GM19455 (cell line): ENCODE measurements around the gene GRIK3.

Experiments used
- ATAC-seq: cut with Tn5 transposase; IDR thresholded peaks from one replicate; pipeline ENCODE4 v1.9.1; 2021; ENCODE audit not compliant: unreplicated experiment

Gene GRIK3

DNA sequence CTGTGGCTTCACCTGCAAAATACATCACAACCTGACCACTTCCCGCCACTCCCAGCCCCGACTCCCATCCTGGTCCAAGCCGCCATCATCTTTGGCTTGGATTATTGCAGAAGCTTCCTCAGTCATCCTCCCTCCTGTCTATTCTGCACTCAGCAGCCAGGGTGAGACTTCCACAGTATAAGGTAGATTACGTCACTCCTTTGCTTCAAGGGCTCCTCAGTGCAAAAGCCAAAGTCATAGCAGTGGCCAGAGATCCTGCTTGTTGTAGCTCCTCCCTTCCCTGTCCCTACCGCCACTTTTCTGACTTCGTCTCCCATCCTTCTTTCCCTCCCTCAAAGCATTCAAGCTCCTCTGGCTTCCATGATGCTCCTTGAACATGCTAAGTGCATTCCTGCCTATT lies 152.8 kb downstream of the GRIK3 start:
- no peak for ATAC-seq

GRCh38 chr1:36881068-36881405 lies 153.3 kb downstream of the GRIK3 start:
- no peak for ATAC-seq

DNA sequence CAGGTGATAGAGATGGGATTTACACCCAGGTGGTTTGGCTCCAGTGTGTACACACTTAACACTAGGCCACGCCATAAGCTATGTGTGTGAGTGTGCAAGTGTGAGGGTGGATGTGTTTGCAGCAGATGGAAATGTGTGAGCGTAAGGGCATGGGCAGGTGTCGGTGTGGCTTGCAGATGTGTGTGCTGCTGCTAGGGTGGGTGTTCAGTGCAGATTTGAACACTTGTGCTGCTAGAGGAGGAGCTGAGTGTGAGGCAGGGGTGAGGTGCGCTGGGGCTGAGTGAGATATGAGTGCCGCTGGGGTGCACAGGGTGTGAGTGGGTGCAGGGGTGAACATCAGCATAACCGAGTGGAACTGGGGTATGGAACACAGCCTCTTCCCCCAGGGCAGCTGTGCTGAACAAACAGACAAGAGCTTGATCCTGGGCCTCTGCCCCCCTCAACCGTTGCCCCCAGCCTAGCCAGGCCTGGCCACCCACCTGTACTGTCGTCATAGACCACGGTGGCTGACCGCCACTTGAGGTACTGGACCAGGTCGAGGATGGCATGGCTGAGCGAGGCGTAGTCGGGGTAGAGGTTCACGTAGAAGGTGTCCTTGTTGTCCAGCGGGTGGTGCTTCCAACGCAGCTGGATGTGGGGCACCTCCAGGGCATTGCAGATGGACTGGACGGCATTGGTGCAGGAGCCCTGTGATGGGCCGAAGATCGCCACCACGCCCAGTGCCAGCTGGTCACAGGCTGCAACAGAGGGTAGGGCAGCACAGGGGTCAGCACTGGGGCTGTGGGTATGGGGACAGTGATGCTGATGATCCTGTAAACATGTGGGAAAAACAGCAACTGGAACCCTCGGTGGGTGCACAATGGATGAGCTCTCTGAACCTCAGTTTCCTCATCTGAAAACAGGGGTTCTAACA lies 153.9 kb downstream of the GRIK3 start:
- ATAC-seq: no peak

GRCh38 chr1:36879613-36880012 lies 154.7 kb downstream of the GRIK3 start:
- no peak for ATAC-seq

DNA sequence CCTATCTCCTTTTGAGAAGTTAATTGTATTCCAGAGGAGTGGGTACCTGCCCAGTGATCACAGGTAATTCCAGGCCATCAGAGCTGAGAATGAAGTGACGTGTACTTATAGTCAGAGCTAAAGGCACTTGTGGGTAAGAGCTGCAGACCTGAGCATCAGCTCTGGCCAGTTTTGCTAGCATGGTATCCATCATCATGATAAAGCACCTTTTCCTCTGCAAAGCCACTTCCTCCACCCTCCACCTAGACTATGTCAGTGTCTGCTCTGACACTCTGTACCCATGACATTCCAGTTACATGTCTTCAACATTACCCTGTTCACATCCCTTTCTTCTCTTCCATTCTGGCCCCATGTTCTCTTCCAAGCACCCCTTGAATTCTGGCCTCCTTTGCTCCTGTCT lies 157.3 kb downstream of the GRIK3 start:
- ATAC-seq: no peak

DNA sequence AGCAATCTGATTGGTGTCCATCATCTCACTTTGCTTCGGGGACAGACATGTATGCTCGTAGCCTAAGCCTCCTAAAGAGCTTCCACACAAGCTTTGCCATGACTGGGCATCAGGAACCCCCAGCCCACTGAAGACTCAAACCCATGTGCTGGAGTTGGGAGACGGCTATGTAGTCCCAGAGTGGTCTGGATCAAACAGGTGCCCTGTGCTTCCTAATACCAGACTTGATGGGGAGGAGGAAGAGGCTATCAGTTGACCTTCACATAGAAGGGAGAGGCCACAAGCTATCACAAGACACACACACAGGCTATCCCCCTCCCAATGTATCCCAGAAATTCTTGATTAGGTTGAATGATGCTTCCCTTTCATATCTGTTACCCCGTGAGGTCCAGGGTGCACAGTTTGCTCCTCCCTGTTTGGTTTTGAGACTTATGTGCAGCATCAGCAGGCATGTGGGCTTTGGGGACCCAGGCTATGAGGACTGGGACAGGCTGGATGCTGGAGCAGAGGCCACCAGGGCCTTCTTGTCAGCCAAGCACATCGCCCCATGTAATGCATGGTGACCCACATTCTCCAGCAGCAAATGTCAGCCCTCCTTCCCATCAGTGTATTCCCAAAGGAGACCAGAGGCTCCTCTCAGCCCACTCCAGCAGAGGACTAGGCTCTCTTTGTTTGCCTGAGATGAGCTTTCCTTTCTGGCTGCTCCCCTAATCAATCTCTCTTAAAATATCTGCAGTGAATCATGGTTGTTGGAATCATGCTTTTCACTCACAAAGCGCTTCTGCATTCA lies 159.8 kb downstream of the GRIK3 start:
- no peak for ATAC-seq

GRCh38 chr1:36872858-36873257 lies 161.5 kb downstream of the GRIK3 start:
- ATAC-seq: no peak

- no peak for ATAC-seq
These were observed 162.1 kb downstream of the GRIK3 start for GRCh38 chr1:36872126-36872754.

DNA sequence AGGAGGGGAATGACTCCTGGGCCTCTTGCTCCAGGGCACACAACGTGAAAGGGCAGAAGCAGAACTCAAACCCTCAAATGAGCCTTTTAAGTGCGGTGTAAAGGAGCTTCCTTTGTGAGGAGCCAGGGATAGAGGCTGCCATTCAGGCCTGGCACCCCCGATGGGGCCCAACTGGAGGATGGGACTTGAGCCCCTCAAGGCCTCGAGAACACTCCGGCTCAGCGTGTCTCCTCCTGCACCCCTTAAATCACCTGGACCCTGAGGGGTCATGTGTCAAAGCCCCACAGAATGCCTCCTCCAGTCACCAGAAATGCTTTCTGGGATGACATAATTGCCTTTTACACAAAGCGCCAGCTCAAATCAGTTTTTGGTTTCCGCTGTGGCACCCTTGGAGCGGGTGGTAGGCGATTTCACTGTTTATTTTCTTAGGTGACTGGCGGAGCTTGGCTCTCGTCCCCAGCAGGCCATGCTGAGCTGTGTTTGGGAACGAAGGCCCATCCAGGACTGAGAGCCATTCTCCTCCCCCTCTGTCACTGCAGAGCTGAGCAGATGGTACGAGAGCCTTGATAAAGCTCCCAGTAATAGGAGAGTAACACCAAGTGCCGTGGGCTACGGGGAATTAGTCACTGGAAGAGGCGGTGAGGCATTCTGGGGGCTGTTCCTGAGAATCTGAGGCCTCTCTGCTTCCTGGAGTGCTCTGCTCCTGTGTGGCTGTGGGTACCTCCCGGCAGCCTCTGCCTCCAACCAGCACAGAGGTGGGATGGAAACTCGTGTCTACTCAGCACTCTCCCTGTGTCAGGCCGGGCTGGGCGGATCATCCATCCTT lies 163.0 kb downstream of the GRIK3 start:
- no peak for ATAC-seq

DNA sequence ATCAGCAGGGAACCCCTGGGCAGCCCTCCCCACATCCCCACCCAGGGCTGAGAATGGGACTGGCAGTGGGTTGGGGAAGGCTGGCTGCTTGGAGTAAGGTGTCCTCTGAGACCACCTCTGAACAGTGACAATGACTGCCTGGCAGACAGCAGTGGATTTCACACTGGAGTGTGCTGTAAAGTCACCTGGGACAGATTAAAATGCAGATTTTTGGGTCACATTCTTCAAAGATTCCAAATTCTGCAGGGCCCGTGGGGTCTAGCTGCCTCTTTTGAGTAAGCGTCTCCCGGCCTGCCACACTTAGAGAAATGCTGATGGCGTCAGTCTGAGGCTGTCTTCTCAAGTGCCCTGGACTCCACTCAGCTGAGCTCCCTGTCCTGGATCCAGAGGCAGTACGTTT lies 164.5 kb downstream of the GRIK3 start:
- no peak for ATAC-seq

- ATAC-seq: no peak
These were observed 165.3 kb downstream of the GRIK3 start for GRCh38 chr1:36869054-36869453.

DNA sequence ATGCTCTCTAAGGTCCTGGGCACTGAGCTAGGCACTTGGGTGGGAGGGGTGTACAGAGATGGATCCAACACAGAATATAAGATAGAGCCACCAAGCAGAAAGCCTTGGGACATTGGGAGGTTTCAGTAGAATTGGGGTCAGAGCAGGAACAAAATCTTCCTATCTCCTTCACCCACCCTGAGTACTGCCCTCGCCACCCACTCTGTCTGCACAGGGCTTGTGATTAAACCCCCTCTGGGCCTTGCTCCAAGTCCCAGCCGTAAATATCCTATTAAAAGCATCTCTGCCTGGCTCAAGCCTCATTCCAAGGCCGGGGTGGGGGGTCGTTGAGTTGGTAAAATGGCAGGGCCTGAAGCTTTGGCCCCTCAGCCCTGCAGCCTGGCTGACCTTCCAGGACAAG lies 166.7 kb downstream of the GRIK3 start:
- ATAC-seq: no peak

GRCh38 chr1:36866169-36866814 lies 168.0 kb downstream of the GRIK3 start:
- no peak for ATAC-seq

DNA sequence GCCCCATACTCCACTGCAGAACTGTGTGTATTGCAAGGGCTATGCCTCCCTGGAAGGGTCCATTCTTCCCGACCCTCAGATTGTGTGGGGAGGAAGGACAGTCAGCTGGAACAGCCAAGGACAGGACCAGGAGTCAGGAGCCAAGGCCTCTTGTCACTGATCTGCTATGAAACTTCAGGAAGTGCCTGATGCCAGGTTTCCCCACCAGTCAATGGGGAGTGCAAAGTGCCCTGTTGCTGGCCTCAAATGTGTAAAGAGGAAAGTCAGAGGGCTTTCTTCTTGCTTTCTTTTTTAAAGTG lies 168.8 kb downstream of the GRIK3 start:
- no peak for ATAC-seq

DNA sequence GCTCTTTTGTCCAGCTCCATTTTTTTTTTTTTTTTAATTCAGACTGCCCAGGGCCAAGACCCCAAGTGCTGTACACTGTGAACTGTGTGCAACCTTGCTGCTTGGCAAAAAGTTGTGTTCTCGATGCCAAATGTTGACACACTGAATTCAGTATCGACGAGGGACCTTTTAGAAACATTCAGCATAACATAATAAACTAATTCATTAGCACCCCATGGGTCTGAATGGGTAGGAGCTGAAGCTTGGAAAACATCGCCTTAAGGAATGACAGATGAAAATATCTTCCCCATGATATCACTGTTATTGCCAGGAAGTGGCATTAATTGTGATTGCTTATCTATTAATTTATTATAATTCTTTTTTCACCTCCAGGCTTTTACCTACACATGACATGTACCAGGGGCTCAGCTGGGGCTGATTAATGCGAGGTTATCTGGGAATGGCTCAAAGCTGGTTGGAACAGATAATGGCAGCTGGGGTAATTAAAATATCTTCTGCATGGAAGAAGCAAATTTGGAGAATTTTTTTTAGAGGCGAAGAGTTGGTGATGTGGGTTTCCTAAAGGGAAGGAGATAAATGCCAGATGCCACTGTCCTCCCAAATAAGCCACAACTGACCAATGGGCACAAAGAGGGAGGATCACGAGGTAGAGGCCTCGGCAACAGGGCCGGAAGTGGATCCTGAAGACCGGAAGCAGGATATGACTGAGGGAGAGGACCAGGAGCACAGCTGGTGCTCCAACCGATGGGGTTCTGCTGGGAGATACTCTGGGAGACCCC lies 169.3 kb downstream of the GRIK3 start:
- ATAC-seq: no peak

DNA sequence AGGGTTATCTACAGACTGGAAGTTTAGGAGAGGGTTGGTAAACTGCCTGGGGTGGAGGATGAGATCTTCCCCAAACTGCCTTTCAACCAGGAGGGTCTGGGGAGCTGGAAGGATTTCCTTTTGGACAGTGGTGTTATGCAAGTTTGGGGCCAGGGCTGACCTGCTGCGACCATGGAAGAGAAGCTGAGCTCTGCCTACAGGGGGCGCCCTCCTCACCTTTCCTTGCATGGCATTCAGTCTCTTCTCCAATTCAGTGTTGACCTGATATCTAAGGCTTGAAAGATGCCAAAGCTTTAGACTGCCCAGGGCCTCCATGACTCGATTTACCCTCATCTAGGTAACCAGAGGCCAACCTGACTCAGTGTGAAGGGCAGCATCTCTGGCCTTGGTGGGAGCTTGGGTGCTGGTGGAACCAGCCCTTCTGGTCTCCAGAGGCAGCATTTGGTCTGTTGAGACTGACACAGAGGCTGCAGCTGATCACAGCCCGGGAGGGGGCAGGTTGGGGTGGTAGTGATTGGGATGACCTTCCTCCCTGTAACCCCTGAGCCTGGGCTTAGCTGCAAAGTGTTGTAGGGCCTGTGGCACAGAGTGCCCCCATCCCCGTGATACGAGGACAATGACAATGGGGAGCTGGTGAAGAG lies 170.0 kb downstream of the GRIK3 start:
- ATAC-seq: no peak

DNA sequence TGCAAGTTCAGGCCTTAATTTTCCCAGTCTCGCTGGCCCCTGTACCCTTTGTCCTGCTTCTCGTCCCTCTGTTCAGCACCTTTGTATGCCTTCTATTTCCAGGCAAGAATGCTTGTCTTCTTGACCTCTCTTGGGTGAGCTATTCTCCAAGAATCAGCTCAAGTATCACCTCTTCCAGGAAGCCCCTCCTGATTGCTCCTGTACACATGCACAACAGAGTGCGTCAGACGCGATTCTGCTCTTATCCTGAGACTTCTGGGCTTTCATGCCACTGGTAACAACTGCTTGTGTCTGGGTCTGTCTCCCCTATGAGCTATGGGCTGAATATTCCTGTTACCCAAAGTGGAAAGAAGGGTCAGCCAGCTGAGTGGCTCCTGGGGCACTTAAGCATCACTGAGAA lies 170.8 kb downstream of the GRIK3 start:
- ATAC-seq: no peak

GRCh38 chr1:36863061-36863460 lies 171.3 kb downstream of the GRIK3 start:
- no peak for ATAC-seq

- no peak for ATAC-seq
These were observed 172.9 kb downstream of the GRIK3 start for GRCh38 chr1:36861375-36861774.
